Measurements from ENCODE around the gene CHD9. TPM values are rescaled to one million over a fixed set of nuclear protein-coding genes. Genes with fewer than 3 reads are reported as not detected.

CHD9 gene
- total and polyA plus RNA-seq, 9 of the 15 experiments (the other 6 are each of a cell fraction or from before 2014, with no cell fraction given): 29.0 to 69.3 (median 40.6) TPM

DNA sequence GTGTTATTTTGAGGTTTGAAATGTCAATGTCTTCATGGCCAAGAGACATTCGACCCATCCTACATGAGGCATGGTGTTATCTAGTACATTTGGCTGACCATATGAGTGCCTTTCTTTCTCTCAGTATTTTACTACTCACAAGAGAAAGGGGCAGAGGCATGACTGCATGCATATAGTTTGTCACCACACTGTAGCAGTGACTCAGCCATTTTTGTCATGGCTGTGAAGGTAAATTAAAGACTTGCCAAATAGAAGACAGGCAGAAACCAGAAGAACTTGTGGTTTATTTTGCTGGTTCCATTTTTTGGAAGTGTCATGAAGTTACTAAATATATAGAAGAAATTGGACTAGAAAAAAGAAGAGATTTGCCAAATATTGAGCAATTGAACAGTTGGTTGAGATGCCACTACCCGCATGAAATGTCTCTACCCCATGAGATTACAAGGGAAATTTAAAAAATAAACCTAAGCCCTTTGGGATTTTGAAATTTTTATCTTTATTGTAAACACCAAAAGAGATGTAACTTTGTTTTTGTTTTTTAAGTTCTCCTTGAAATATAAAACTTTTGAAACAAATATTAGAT is 170.3 kb downstream of the CHD9 start (continued):
- TF ChIP-seq MYBL2 (IDR thresholded peaks at IDR 0.05; ENCODE audit: low read depth) (no peak), MYBL2 (CRISPR knock-in tag; IDR thresholded peaks at IDR 0.05; ENCODE audit: borderline replicate concordance) (no peak), YY1 (IDR thresholded peaks at IDR 0.05; ENCODE audit: borderline replicate concordance in 1 of 3, control insufficient read depth in 1 of 3, extremely low read depth in 1 of 3, insufficient read depth in 3 of 3, insufficient read length in 1 of 3, insufficient replicate concordance in 2 of 3, low read depth in 1 of 3, low read length in 2 of 3) (peak in 1 of 3 experiments; percentile 60), HIVEP1 (CRISPR knock-in tag; IDR thresholded peaks at IDR 0.05) (no peak), ZNF347 (CRISPR knock-in tag; IDR thresholded peaks at IDR 0.05; ENCODE audit: low read depth) (no peak), ZNF134 (CRISPR knock-in tag; conservative IDR thresholded peaks at IDR 0.05) (no peak), PHF20 (IDR thresholded peaks at IDR 0.05; ENCODE audit: partially characterized antibody) (no peak), ZNF696 (CRISPR knock-in tag; conservative IDR thresholded peaks at IDR 0.05) (no peak), CCAR2 (IDR thresholded peaks at IDR 0.05; ENCODE audit: low read depth, low read length) (no peak), ZNF778 (CRISPR knock-in tag; IDR thresholded peaks at IDR 0.05) (no peak), ELF2 (CRISPR knock-in tag; IDR thresholded peaks at IDR 0.05) (no peak), HNRNPH1 (optimal IDR thresholded peaks at IDR 0.05; ENCODE audit: low read depth, low read length) (no peak), FOXA1 (IDR thresholded peaks at IDR 0.05; ENCODE audit: borderline replicate concordance) (no peak), GABPB1 (CRISPR knock-in tag; IDR thresholded peaks at IDR 0.05) (no peak), GATAD2A (IDR thresholded peaks at IDR 0.05) (no peak), MAFG (tag; conservative IDR thresholded peaks at IDR 0.05) (peak; percentile 97)
- TF ChIP-seq, protein P1, sequence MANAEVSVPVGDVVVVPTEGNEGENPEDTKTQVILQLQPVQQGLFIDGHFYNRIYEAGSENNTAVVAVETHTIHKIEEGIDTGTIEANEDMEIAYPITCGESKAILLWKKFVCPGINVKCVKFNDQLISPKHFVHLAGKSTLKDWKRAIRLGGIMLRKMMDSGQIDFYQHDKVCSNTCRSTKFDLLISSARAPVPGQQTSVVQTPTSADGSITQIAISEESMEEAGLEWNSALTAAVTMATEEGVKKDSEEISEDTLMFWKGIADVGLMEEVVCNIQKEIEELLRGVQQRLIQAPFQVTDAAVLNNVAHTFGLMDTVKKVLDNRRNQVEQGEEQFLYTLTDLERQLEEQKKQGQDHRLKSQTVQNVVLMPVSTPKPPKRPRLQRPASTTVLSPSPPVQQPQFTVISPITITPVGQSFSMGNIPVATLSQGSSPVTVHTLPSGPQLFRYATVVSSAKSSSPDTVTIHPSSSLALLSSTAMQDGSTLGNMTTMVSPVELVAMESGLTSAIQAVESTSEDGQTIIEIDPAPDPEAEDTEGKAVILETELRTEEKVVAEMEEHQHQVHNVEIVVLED (CRISPR knock-in tag; IDR thresholded peaks at IDR 0.05): no peak
- TF ChIP-seq, protein P2, sequence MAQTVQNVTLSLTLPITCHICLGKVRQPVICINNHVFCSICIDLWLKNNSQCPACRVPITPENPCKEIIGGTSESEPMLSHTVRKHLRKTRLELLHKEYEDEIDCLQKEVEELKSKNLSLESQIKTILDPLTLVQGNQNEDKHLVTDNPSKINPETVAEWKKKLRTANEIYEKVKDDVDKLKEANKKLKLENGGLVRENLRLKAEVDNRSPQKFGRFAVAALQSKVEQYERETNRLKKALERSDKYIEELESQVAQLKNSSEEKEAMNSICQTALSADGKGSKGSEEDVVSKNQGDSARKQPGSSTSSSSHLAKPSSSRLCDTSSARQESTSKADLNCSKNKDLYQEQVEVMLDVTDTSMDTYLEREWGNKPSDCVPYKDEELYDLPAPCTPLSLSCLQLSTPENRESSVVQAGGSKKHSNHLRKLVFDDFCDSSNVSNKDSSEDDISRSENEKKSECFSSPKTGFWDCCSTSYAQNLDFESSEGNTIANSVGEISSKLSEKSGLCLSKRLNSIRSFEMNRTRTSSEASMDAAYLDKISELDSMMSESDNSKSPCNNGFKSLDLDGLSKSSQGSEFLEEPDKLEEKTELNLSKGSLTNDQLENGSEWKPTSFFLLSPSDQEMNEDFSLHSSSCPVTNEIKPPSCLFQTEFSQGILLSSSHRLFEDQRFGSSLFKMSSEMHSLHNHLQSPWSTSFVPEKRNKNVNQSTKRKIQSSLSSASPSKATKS (CRISPR knock-in tag; IDR thresholded peaks at IDR 0.05): no peak
- TF ChIP-seq, protein P3, sequence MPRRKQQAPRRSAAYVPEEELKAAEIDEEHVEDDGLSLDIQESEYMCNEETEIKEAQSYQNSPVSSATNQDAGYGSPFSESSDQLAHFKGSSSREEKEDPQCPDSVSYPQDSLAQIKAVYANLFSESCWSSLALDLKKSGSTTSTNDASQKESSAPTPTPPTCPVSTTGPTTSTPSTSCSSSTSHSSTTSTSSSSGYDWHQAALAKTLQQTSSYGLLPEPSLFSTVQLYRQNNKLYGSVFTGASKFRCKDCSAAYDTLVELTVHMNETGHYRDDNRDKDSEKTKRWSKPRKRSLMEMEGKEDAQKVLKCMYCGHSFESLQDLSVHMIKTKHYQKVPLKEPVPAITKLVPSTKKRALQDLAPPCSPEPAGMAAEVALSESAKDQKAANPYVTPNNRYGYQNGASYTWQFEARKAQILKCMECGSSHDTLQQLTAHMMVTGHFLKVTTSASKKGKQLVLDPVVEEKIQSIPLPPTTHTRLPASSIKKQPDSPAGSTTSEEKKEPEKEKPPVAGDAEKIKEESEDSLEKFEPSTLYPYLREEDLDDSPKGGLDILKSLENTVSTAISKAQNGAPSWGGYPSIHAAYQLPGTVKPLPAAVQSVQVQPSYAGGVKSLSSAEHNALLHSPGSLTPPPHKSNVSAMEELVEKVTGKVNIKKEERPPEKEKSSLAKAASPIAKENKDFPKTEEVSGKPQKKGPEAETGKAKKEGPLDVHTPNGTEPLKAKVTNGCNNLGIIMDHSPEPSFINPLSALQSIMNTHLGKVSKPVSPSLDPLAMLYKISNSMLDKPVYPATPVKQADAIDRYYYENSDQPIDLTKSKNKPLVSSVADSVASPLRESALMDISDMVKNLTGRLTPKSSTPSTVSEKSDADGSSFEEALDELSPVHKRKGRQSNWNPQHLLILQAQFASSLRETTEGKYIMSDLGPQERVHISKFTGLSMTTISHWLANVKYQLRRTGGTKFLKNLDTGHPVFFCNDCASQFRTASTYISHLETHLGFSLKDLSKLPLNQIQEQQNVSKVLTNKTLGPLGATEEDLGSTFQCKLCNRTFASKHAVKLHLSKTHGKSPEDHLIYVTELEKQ (CRISPR knock-in tag; IDR thresholded peaks at IDR 0.05): no peak
- TF ChIP-seq, protein P4, sequence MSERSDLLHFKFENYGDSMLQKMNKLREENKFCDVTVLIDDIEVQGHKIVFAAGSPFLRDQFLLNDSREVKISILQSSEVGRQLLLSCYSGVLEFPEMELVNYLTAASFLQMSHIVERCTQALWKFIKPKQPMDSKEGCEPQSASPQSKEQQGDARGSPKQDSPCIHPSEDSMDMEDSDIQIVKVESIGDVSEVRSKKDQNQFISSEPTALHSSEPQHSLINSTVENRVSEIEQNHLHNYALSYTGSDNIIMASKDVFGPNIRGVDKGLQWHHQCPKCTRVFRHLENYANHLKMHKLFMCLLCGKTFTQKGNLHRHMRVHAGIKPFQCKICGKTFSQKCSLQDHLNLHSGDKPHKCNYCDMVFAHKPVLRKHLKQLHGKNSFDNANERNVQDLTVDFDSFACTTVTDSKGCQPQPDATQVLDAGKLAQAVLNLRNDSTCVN (CRISPR knock-in tag; IDR thresholded peaks at IDR 0.05): no peak
